Measurements from ENCODE around the gene LNPK. TPM values are rescaled to one million over a fixed set of nuclear protein-coding genes. Genes with fewer than 3 reads are reported as not detected.

Gene LNPK
- total and polyA plus RNA-seq, 2 of the 4 experiments (the other 2 are of a cell fraction) = 18.7 to 48.6 TPM

GRCh38 chr2:175937216-175937615 is 64.9 kb downstream of the LNPK start:
- TF ChIP-seq CTCF (conservative IDR thresholded peaks at IDR 0.05; ENCODE audit: low read depth, low read length) (no peak), MAFK (IDR thresholded peaks at IDR 0.05; ENCODE audit: low read depth, low read length) (no peak), NFE2L2 (IDR thresholded peaks at IDR 0.05; ENCODE audit: low read depth, low read length) (no peak), CHD1 (IDR thresholded peaks at IDR 0.05; ENCODE audit: low read depth, low read length) (no peak), MXI1 (IDR thresholded peaks at IDR 0.05; ENCODE audit: borderline replicate concordance, low read depth, low read length) (no peak), RFX5 (IDR thresholded peaks at IDR 0.05; ENCODE audit: low read depth, low read length) (no peak), FOS (IDR thresholded peaks at IDR 0.05; ENCODE audit: low read depth, low read length) (no peak), ELK1 (IDR thresholded peaks at IDR 0.05; ENCODE audit: borderline replicate concordance, low read depth, low read length) (no peak), USF2 (IDR thresholded peaks at IDR 0.05; ENCODE audit: low read depth, low read length) (no peak), POLR2A (IDR thresholded peaks at IDR 0.05; ENCODE audit: low read depth, low read length) (no peak), RCOR1 (IDR thresholded peaks at IDR 0.05; ENCODE audit: insufficient replicate concordance, low read length) (no peak)
- H3K23ac ChIP-seq (ENCODE audit: low read depth, low read length) = no peak overlapping the region
- WGBS, 2 experiments (ENCODE audit: extremely low coverage in 2 of 2, insufficient read length in 1 of 2) = no CpG with 5 or more reads among the region's 2 CpGs

More at GRCh38 chr2:175937216-175937615, 64.9 kb downstream of the LNPK start:
- no peak overlapping the region for H3K56ac ChIP-seq (ENCODE audit: extremely low read depth, insufficient read depth, low read length)
- no TSS peak for BruUV-seq (replicated peaks)
- H3K27me3 ChIP-seq (ENCODE audit: control insufficient read depth, insufficient read depth, low read length) = no peaks in the 10 kb centered on the region
- H3K4ac ChIP-seq (ENCODE audit: low read depth, low read length) = no peak overlapping the region
- H3K79me1 ChIP-seq (ENCODE audit: low read depth in 1 of 2, low read length in 2 of 2) = no peaks in the 10 kb centered on the region
- no peak overlapping the region for H4K91ac ChIP-seq (ENCODE audit: insufficient read depth, low read depth, low read length)
- no peak overlapping the region for H4K8ac ChIP-seq (ENCODE audit: low read depth in 2 of 2, low read length in 2 of 2)
- no peak overlapping the region for H3K4me2 ChIP-seq (ENCODE audit: low read depth, low read length)
- H2BK120ac ChIP-seq (ENCODE audit: low read depth, low read length) = no peak overlapping the region
- no peaks in the 10 kb centered on the region for H3K9me1 ChIP-seq (ENCODE audit: insufficient read depth, low read length)
- ChIA-PET POLR2A (ENCODE audit: unreplicated experiment) (no interaction called here), CTCF (interaction anchor here (0.8 kb wide), 1 partner anchor 10 kb away, joined by 3 read pairs; no protein-coding TSS in a partner anchor)
- H2AK9ac ChIP-seq (replicated peaks; ENCODE audit: low read depth, low read length, poor library complexity) = no peak overlapping the region
- intact Hi-C loops (cut with micrococcal nuclease) = no loop called here
- dilution Hi-C loops (cut with HindIII; ENCODE audit: low sequenced_read_pairs, unreplicated experiment) = no loop called here
- no peak overlapping the region for H3K18ac ChIP-seq (ENCODE audit: low read depth, low read length)
- H2BK20ac ChIP-seq (ENCODE audit: low read depth, low read length) = no peak overlapping the region
- ATAC-seq (ENCODE audit: low read depth) (no peak), DNase-seq (no peak)
- no peaks in the 10 kb centered on the region for H3K4me1 ChIP-seq (ENCODE audit: control insufficient read depth, insufficient read depth, low read length)
- H3K9ac ChIP-seq (ENCODE audit: low read depth, low read length) = no peak overlapping the region
- no peak overlapping the region for H2BK15ac ChIP-seq (ENCODE audit: low read depth, low read length)
- no peak overlapping the region for H2BK5ac ChIP-seq (ENCODE audit: low read depth, low read length, poor library complexity, severe bottlenecking)
- H3K27ac ChIP-seq (ENCODE audit: insufficient read depth, low read length) = no peak overlapping the region
- H2AK5ac ChIP-seq (ENCODE audit: low read depth, low read length) = no peak overlapping the region
- H4K20me1 ChIP-seq (ENCODE audit: insufficient read depth, low read length) = no peaks in the 10 kb centered on the region
- in situ Hi-C loops (cut with MboI; ENCODE audit: low sequenced_read_pairs) = no loop called here
- H3K36me3 ChIP-seq (ENCODE audit: control insufficient read depth, insufficient read depth, low read length) = peaks cover 3% of the 10 kb centered on the region; the same call in 1 of the 2 replicates
- H3K9me3 ChIP-seq (ENCODE audit: control insufficient read depth, insufficient read depth, low read length) = no peaks in the 10 kb centered on the region
- H4K5ac ChIP-seq (ENCODE audit: low read depth, low read length) = no peak overlapping the region
- no peak overlapping the region for H2AFZ ChIP-seq (replicated peaks; ENCODE audit: low read length, poor library complexity)
- H3K14ac ChIP-seq (replicated peaks; ENCODE audit: low read depth, low read length) = no peak overlapping the region
- no peak overlapping the region for H3K4me3 ChIP-seq (ENCODE audit: insufficient read depth, low read depth, low read length)
